Measurements from ENCODE around the gene VWF.
"Not testable (repeated sequence)": the region's sequence is repeated elsewhere in the genome, so short reads cannot be mapped to it uniquely, and the experiment has no call there.

DNA sequence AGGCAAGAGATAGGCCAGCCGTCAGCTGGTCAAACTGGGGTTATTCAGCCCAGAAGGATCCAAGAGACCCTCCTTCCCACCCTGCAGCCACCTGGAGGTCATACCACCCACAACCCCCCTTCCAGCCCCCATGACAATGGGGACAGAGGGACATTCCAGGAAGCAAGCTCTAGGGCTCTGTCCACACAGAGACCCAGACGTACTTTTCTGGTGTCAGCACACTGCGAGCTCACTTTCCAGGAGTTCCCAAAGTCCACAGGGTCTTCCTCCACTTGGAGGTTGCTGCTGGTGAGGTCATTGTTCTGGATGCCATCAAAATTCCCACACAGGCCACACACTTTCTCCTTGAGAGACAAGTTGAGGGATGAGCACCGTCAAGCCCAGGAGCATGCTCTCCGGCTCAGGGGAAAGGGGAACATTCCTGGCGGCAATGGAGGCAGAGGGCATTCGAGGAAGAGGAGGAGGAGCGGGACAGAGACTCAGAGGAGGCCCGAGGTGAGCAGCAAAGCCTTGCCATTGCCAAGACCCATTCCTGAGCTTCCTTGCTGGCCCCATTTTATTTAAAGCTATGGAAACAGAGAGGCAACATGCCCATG, 98.7 kb downstream of the VWF start:
- TF ChIP-seq, protein P1, sequence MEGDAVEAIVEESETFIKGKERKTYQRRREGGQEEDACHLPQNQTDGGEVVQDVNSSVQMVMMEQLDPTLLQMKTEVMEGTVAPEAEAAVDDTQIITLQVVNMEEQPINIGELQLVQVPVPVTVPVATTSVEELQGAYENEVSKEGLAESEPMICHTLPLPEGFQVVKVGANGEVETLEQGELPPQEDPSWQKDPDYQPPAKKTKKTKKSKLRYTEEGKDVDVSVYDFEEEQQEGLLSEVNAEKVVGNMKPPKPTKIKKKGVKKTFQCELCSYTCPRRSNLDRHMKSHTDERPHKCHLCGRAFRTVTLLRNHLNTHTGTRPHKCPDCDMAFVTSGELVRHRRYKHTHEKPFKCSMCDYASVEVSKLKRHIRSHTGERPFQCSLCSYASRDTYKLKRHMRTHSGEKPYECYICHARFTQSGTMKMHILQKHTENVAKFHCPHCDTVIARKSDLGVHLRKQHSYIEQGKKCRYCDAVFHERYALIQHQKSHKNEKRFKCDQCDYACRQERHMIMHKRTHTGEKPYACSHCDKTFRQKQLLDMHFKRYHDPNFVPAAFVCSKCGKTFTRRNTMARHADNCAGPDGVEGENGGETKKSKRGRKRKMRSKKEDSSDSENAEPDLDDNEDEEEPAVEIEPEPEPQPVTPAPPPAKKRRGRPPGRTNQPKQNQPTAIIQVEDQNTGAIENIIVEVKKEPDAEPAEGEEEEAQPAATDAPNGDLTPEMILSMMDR (IDR thresholded peaks at IDR 0.05): not testable (repeated sequence)
- TF ChIP-seq POLR2A, POLR2AphosphoS5 (IDR thresholded peaks at IDR 0.05): not testable (repeated sequence)

Data from sigmoid colon (tissue), 4 donors.